AG08396 (cell line): ENCODE results near the gene TXNDC9.
"Not testable (repeated sequence)": the region's sequence is repeated elsewhere in the genome, so short reads cannot be mapped to it uniquely, and the experiment has no call there.

Experiments
- DNase-seq: peaks from one replicate; pipeline ENCODE4 v3.0.0; 2012; ENCODE audit warnings: low spot score, mixed read lengths

TXNDC9 gene

DNA sequence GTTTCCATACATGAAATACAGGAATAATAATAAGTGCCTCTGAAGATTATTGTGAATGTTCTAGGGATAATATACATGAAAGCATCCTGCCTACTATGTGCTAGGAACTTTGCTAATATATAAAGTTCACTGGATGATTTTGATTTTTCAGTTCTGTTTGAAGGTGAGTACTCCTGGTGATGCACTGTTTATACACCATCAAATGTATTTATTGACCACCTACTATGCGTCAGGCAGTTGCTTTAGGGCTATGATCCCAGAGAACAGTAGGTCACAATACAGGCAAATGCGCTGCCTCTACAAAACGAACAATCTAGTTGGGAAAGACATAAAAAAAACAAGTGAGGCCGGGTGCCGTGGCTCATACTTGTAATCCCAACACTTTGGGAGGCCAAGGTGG lies 10.7 kb downstream of the TXNDC9 start:
- no peak for DNase-seq

GRCh38 chr2:99317873-99318200 lies 18.3 kb downstream of the TXNDC9 start:
- not testable (repeated sequence) for DNase-seq

DNA sequence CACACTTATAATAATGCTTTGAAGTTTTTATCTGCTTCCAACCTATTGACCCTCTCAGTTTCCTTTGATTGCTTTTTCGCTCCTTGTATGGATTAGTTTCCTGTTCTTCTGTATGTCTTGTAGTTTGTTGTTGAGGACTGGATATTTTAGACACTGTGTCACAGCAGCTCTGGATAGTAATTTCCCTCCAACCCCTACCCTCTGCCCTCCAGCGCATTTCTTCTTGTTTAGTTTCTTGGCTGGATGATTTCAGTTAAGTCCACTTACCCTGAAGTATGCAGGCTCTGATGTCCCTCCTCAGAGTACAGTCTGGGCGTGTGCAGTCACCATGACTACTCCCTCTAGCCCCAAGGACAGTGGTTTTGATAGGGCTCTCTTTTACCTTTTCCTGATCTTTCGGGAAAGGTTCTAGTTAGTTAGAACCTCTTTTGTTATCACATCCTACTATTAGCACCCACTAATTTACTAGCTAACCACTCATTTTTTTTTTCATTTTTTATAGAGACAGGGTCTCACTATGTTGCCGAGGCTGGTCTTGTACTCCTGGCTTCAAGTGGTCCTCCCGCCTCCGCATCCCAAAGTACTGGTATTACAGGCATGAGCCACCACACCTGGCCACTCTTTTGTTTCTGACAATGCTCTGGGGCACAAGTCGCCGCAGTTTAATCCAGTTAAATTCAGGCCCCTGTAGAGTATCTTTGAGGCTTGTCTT lies 18.8 kb downstream of the TXNDC9 start:
- no peak for DNase-seq

DNA sequence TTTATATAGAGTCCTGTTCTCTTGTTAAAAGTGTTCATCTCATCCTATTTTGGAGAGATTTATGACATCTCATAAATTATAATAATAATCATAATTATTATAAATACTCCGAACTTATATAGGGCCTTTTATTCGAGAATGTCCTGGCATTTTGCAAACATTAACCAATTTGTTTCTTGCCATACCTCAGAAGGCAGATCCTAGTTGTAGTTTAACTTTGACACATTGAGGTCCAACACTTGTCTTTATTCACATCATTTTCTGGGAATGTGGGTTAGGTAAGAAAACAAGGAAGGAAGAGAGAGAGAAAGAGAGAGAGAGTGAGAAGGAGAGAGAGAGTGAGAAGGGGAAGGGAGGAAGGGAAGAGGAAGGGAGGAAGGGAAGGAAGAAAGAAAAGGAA lies 35.0 kb downstream of the TXNDC9 start, which contains the start of gene LYG1:
Gene LYG1, minus strand, starts transcription at position 101 of the 400 bp plus-strand sequence. CDS start 5,527 bp downstream, outside the sequence.
- DNase-seq, result not testable (repeated sequence)

GRCh38 chr2:99299580-99299979 lies 36.6 kb downstream of the TXNDC9 start:
- DNase-seq, result no peak

DNA sequence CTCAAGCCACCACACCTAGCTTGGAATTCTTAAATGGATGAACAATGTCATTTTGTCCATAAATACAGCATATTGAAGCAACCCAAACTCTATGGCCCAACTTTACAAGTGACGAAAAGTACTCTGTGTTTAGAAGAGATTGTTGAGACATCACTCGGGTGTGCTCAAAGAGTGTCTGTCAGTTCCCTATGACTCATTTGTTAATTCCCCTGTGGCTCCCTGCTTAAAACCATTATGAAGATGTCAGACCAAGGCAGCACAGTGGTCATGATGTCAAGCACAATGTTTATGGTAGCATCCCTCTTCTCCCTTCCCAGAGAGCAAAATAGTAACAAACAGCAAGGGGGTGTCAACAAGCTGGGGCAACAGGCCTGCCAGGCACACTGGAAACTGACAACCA lies 38.1 kb downstream of the TXNDC9 start:
- DNase-seq, result no peak

DNA sequence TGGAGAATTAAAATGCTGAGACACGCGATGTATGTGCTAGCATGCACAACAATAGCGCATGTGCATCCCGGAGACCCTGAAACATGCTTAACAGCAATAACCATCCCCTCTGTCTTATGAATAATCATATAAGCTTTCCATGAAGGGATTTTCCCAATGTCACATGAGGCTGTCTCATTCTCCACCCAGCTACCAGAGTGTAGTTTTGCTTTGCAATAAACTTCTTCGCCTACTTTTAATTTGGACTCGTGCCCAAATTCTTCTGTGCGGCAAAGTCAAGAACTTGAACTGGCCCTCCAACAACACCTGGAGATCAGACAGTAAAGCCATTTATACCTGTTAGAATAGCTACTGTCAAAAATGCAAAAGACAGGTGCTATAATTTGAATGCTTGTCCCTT lies 50.6 kb downstream of the TXNDC9 start:
- DNase-seq, result no peak

DNA sequence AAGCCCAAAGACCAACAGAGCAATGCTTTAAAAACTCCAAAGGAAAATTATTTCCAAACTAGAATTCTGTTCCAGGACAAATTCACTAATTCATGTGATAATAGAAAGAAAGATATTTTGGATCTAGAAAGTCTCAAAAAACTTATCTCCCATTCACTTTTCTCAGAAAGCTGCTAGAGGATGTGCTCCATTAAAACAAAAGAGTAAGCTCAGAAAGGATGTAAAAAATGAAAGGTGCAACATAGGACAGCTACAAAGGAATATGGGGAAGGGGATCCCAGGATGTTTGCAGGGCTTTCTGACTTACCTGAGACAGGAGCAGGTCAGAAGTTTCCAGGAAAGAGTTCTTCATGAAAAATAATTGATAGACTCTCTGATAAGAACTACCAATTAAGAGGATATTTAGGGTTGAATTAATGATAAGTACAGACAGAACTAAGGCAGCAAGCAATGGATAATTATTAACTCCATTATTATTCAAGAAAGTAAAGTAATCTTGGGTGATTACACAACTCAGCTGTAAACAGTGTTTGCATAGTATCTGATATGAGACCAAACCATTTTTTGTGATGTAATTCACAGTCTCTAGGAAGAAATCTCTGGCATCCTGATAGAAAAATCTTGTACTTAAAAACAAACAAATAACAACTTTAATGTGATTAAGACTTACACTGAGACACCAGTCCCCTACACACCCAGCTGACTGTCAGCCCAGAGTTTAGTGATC lies 56.0 kb downstream of the TXNDC9 start:
- no peak for DNase-seq

DNA sequence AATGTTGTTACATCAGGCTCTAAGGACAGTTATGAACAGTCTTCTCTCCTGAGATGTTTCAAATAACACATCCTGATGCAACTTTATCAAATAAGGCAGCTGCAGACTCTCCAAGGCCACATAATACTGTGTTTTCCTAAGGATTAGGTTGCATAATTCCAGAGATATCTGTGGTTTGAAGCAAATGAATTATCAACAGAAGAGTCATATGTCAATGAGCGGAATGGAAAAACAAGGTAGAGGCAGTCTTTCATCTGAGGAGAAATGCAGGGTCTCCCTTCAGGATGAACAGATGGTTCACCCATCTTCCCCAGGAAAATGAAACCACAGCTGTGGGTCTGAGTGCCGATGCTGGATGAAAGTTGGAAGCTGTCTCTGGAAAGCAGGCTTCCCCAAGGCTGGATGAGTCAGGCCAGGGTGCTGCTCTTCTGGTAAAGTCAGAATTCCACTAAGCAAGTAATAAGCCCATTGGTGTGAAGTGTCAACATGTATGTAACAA lies 57.3 kb downstream of the TXNDC9 start:
- peak; percentile 57 for DNase-seq

DNA sequence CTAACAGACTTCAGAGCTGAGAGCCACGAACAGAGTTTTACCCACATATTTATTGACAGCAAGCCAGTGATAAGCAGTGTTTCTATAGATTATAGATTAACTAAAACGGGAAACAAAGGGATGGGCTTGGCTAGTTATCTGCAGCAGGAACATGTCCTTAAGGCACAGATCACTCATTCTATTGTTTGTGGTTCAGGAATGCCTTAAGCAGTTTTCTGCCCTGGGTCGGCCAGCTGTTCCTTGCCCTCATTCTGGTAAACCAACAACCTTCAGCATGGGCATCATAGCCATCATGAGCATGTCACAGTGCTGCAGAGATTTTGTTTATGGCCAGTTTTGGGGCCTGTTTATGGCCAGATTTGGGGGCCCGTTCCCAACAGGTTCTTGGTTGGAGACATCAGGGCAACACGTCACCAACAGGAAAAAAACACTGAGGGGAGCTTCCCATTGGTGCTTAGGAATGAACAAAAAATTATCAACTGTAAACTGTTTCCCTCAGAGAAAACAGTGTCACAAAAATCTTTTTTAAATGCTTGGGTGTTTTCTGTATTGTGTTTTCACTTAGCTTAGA lies 57.9 kb downstream of the TXNDC9 start:
- not testable (repeated sequence) for DNase-seq

DNA sequence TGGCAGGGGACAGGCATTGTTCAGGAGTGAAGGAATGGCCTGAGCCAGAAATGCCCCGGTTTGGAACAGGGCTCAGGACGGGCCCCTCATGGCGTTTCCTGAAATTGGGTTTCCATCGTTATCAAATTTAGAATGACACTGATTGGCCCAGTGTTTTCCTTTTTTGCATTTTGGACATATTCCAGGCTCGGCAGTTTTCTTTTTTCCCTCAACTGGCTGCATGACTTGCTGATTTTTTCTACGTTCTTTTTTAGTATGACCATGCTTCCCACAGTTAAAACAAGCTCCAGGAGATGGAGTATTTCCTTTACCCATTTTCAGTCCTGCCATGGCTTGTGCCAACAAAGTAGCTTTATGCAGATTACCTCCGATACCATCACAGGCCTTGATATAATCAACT lies 60.3 kb downstream of the TXNDC9 start:
- no peak for DNase-seq
